Lower leg skin (tissue), 3 donors: ENCODE results near the gene FGF18.

Experiments
- POLR2A ChIP-seq, 2 donors: fragments of 450-650 bp; IDR thresholded peaks; one replicate each; pipeline ENCODE4 v1.6.1; 2016 to 2017; ENCODE audit warnings: antibody characterized with exemption in 2 of 2, mild to moderate bottlenecking in 1 of 2, moderate library complexity in 1 of 2
- TF ChIP-seq, protein P1 (sequence below), 3 donors: fragments of 450-650 bp; IDR thresholded peaks; one replicate each; pipeline ENCODE4 v1.5.1; 2016; ENCODE audit warnings: antibody characterized with exemption in 3 of 3, mild to moderate bottlenecking in 3 of 3, moderate library complexity in 2 of 3

DNA sequence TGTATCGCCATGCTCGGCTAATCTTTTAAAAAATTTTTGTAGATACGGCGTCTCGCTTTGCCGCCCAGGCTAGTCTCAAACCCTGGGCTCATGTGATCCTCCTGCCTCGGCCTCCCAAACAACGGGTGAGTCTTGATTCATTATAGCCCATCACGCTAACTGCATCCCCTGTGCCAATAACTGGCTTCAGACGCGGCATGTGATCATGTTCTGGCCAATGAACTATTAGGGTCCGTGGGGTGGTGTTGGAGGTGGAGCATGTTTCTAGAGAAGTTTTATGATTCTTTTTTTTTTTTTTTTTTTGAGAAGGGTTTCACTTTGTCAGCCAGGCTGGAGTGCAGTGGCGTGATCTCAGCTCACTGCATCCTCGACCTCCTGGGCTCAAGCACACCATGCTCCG is 51.0 kb downstream of the FGF18 start:
- TF ChIP-seq, protein P1, sequence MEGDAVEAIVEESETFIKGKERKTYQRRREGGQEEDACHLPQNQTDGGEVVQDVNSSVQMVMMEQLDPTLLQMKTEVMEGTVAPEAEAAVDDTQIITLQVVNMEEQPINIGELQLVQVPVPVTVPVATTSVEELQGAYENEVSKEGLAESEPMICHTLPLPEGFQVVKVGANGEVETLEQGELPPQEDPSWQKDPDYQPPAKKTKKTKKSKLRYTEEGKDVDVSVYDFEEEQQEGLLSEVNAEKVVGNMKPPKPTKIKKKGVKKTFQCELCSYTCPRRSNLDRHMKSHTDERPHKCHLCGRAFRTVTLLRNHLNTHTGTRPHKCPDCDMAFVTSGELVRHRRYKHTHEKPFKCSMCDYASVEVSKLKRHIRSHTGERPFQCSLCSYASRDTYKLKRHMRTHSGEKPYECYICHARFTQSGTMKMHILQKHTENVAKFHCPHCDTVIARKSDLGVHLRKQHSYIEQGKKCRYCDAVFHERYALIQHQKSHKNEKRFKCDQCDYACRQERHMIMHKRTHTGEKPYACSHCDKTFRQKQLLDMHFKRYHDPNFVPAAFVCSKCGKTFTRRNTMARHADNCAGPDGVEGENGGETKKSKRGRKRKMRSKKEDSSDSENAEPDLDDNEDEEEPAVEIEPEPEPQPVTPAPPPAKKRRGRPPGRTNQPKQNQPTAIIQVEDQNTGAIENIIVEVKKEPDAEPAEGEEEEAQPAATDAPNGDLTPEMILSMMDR (IDR thresholded peaks at IDR 0.05), result no peak
- TF ChIP-seq POLR2A (IDR thresholded peaks at IDR 0.05), result no peak
